Endothelial cell of umbilical vein (primary cell): Measurements from ENCODE around the gene DNAJB1.

ENCODE experiments used
- CTCF ChIP-seq, 2 donors: IDR thresholded peaks; 1 replicate in 1 of 2; 2 replicates in 1 of 2; pipeline ENCODE4 v1.5.1; 2011; ENCODE audit warnings: low read length in 2 of 2, mild to moderate bottlenecking in 2 of 2, moderate library complexity in 2 of 2, control low read depth in 1 of 2, inconsistent platforms in 1 of 2, low read depth in 1 of 2; ENCODE audit not compliant: insufficient read depth in 1 of 2; ENCODE audit errors: extremely low read depth in 1 of 2
- EZH2 ChIP-seq: IDR thresholded peaks from 2 replicates; pipeline ENCODE4 v1.6.1; 2012; ENCODE audit warnings: borderline replicate concordance, low read depth, mild to moderate bottlenecking, moderate library complexity, low read length, inconsistent platforms; ENCODE audit not compliant: severe bottlenecking
- MAX ChIP-seq: IDR thresholded peaks from 2 replicates; pipeline ENCODE4 v1.6.1; 2011; ENCODE audit not compliant: insufficient read depth, insufficient read length
- MYC ChIP-seq: IDR thresholded peaks from one replicate; pipeline ENCODE4 v1.6.1; 2011; ENCODE audit warnings: mild to moderate bottlenecking, low read depth, low read length
- POLR2A ChIP-seq: IDR thresholded peaks from 2 replicates; pipeline ENCODE4 v1.6.1; 2012; ENCODE audit warnings: low read depth, mild to moderate bottlenecking, control low read depth, low read length

GRCh38 chr19:14519860-14520407 is 1.7 kb upstream of the DNAJB1 start:
- TF ChIP-seq CTCF (IDR thresholded peaks at IDR 0.05; ENCODE audit: extremely low read depth in 1 of 2, insufficient read depth in 1 of 2, low read depth in 1 of 2, low read length in 2 of 2) (no peak), MAX (no peak), EZH2 (no peak), MYC (no peak), POLR2A (no peak)
